ENCODE measurements around the gene REEP2. TPM values are rescaled to one million over a fixed set of nuclear protein-coding genes. Genes with fewer than 3 reads are reported as not detected.
"Not testable (repeated sequence)": the region's sequence is repeated elsewhere in the genome, so short reads cannot be mapped to it uniquely, and the experiment has no call there.

REEP2 gene
- total and polyA plus RNA-seq, 4 donors = 0.08 to 0.28 (median 0.12) TPM; not detected in 1

- Histone ChIP-seq H3K9me3 (ENCODE audit: control insufficient read depth in 4 of 4, low read length in 3 of 4) (no peaks in the 10 kb centered on the region), H3K36me3 (ENCODE audit: control insufficient read depth in 4 of 4, insufficient read depth in 3 of 4, low read depth in 1 of 4, low read length in 3 of 4) (peaks cover 2 to 10% (median 7%) of the 10 kb centered on the region in 4 donors), H3K27ac (ENCODE audit: low read depth in 1 of 2, low read length in 2 of 2) (no peak overlapping the region), H3K27me3 (ENCODE audit: control insufficient read depth in 4 of 4, insufficient read depth in 4 of 4, low read length in 3 of 4) (no peaks in the 10 kb centered on the region), H3K9ac (ENCODE audit: low read depth in 1 of 2, low read length in 2 of 2) (no peak overlapping the region), H3K4me1 (ENCODE audit: control insufficient read depth in 4 of 4, insufficient read depth in 4 of 4, low read length in 3 of 4) (peaks cover 0 to 13% (median 5%) of the 10 kb centered on the region in 4 donors), H3K4me3 (ENCODE audit: low read depth in 1 of 3, low read length in 3 of 3) (no peak overlapping the region)
- TF ChIP-seq MAX (IDR thresholded peaks at IDR 0.05) = no peak
- no peak for TF ChIP-seq ZBTB33 (IDR thresholded peaks at IDR 0.05)
- TF ChIP-seq JUND (IDR thresholded peaks at IDR 0.05) = no peak
- TF ChIP-seq SP1 (IDR thresholded peaks at IDR 0.05) = no peak
- TF ChIP-seq EGR1 (IDR thresholded peaks at IDR 0.05; ENCODE audit: low read depth in 2 of 2) = no peak
- TF ChIP-seq FOXA2 (IDR thresholded peaks at IDR 0.05) = no peak
- no peak for TF ChIP-seq REST (IDR thresholded peaks at IDR 0.05)
- TF ChIP-seq TAF1 (conservative IDR thresholded peaks at IDR 0.05) = no peak
- TF ChIP-seq CTCF (IDR thresholded peaks at IDR 0.05; ENCODE audit: low read depth, low read length, missing input control) = no peak
- no peak for TF ChIP-seq FOXA1 (IDR thresholded peaks at IDR 0.05)
- TF ChIP-seq RAD21 (IDR thresholded peaks at IDR 0.05) = no peak
- no peak for DNase-seq (ENCODE audit: low spot score)
- WGBS = 41% methylated on average over 6 of the region's 6 CpGs
Observed at GRCh38 chr5:138472353-138472752, 33.5 kb downstream of the REEP2 start.

- not testable (repeated sequence) for H3K9ac ChIP-seq (ENCODE audit: low read depth in 1 of 2, low read length in 2 of 2); H3K9me3 ChIP-seq (ENCODE audit: control insufficient read depth in 4 of 4, low read length in 3 of 4); H3K27ac ChIP-seq (ENCODE audit: low read depth in 1 of 2, low read length in 2 of 2); H3K4me1 ChIP-seq (ENCODE audit: control insufficient read depth in 4 of 4, insufficient read depth in 4 of 4, low read length in 3 of 4); DNase-seq (ENCODE audit: low spot score); H3K4me3 ChIP-seq (ENCODE audit: low read depth in 1 of 3, low read length in 3 of 3); H3K36me3 ChIP-seq (ENCODE audit: control insufficient read depth in 4 of 4, insufficient read depth in 3 of 4, low read depth in 1 of 4, low read length in 3 of 4); H3K27me3 ChIP-seq (ENCODE audit: control insufficient read depth in 4 of 4, insufficient read depth in 4 of 4, low read length in 3 of 4)
- WGBS = 96% methylated on average over 5 of the region's 5 CpGs
Observed at GRCh38 chr5:138473151-138473550, 34.3 kb downstream of the REEP2 start.

Data from liver (tissue), 9 donors.